Cardiac fibroblast (primary cell): ENCODE results near the gene NAPB.

Source experiments
- DNase-seq, 2 donors: peaks; one replicate each; pipeline versions ENCODE4 v3.0.0 to v3.0.0-alpha.2; 2010; ENCODE audit warnings: low read depth in 2 of 2
- H3K4me3 ChIP-seq, 2 donors: replicated peaks in 1 of 2; 1 replicate in 1 of 2; 2 replicates in 1 of 2; pipeline ENCODE4 v1.5.1; 2011; ENCODE audit warnings: low read depth in 2 of 2, low read length in 2 of 2, mild to moderate bottlenecking in 2 of 2, moderate library complexity in 1 of 2
- CTCF ChIP-seq: IDR thresholded peaks from one replicate; pipeline ENCODE4 v1.5.1; 2011; ENCODE audit warnings: low read depth, mild to moderate bottlenecking, low read length, inconsistent platforms

The NAPB gene

GRCh38 chr20:23425129-23425528 is 3.8 kb upstream of the NAPB start:
- no peak for DNase-seq
- no peak overlapping the region for H3K4me3 ChIP-seq
- TF ChIP-seq CTCF: no peak

- TF ChIP-seq CTCF: no peak
- peak overlapping the region; percentile 91 to 100 for H3K4me3 ChIP-seq
- DNase-seq: peak; percentile 68 to 80
These were observed 1.0 kb downstream of the NAPB start for GRCh38 chr20:23419995-23420901.

- peak overlapping the region; percentile 91 to 100 for H3K4me3 ChIP-seq
- DNase-seq: no peak
- no peak for TF ChIP-seq CTCF
These were observed 1.7 kb downstream of the NAPB start for GRCh38 chr20:23419657-23419994.

GRCh38 chr20:23417861-23418260 is 3.4 kb downstream of the NAPB start:
- no peak overlapping the region for H3K4me3 ChIP-seq
- no peak for DNase-seq
- TF ChIP-seq CTCF: no peak

GRCh38 chr20:23415959-23416583 is 5.2 kb downstream of the NAPB start:
- no peak overlapping the region for H3K4me3 ChIP-seq
- DNase-seq: peak in 1 of 2 donors; percentile 3
- no peak for TF ChIP-seq CTCF

- TF ChIP-seq CTCF: no peak
- DNase-seq: no peak
- no peak overlapping the region for H3K4me3 ChIP-seq
These were observed 5.7 kb downstream of the NAPB start for GRCh38 chr20:23415555-23415954.
